ENCODE results near the gene KRT85. TPM values are rescaled to one million over a fixed set of nuclear protein-coding genes. Genes with fewer than 3 reads are reported as not detected.

Gene KRT85
- total and polyA plus RNA-seq, 2 of the 13 experiments (the other 11 are each of a cell fraction or from before 2014, with no cell fraction given), result not detected

DNA sequence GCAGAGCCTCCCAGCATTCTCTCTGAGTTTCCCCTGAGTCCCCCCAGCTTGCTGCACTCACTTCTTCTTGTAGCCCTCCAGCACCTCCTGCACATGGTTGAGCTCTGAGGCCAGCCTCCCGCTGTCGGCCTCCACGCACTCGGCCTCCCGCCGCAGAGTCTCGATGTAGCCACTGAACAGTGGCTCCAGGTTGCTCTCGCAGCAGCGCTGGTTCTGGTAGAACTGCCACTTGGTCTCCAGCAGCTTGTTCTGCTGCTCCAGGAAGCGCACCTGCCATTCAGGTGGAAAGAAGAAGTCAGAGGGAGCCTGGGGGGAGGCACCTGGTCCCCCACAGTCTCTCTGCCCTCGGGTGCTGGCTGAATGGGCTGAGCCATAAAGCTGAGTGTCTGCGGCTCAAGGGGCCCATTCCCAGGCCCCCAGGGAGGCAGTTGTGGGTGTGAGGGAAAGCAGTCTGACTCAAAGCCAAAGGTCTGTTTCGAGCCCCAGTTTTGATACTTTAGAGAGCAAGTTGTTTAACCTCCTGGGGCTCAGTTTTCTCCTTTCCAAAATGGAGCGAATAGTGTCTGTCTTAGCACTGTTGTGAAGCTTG, 2.3 kb downstream of the KRT85 start:
- TF ChIP-seq ZNF704 (CRISPR knock-in tag; IDR thresholded peaks at IDR 0.05; ENCODE audit: borderline replicate concordance) (no peak), BCL3 (CRISPR knock-in tag; IDR thresholded peaks at IDR 0.05) (no peak), MXI1 (IDR thresholded peaks at IDR 0.05; ENCODE audit: borderline replicate concordance, low read depth, low read length) (no peak), BRCA1 (CRISPR knock-in tag; IDR thresholded peaks at IDR 0.05) (no peak), KLF9 (CRISPR knock-in tag; IDR thresholded peaks at IDR 0.05; ENCODE audit: low read depth) (no peak), PAF1 (CRISPR knock-in tag; IDR thresholded peaks at IDR 0.05) (no peak), SP4 (CRISPR knock-in tag; IDR thresholded peaks at IDR 0.05) (no peak)
- 35% methylated on average over 9 of the region's 14 CpGs for WGBS (ENCODE audit: low lambda C conversion rate)
- no TSS peak for BruUV-seq (replicated peaks)
- H3K79me2 ChIP-seq (ENCODE audit: insufficient read depth, low read length), result no peaks in the 10 kb centered on the region
- DNase-seq (ENCODE audit: low spot score), result no peak
- H4K20me1 ChIP-seq (ENCODE audit: insufficient read depth, low read length), result no peaks in the 10 kb centered on the region
- H3K36me3 ChIP-seq (replicated peaks in 1 of 2; ENCODE audit: control insufficient read depth in 1 of 2, insufficient read depth in 2 of 2, low read length in 2 of 2), result no peaks in the 10 kb centered on the region
- peaks cover 6 to 48% of the 10 kb centered on the region in 2 experiments; a peak in 4 of 5 replicates for H3K27me3 ChIP-seq (ENCODE audit: control insufficient read depth in 1 of 2, insufficient read depth in 2 of 2, low read length in 2 of 2)
- intact Hi-C loops (cut with micrococcal nuclease; ENCODE audit: unreplicated experiment) (no loop called here), in situ Hi-C loops (cut with HindIII; ENCODE audit: extremely low pct_ligation_motif_present, low pct_unique_long_range_greater_than_20kb) (no loop called here)
- H2AFZ ChIP-seq (ENCODE audit: low read length), result no peak overlapping the region
- peaks cover 5% of the 10 kb centered on the region; the same call in 1 of the 2 replicates for H3K4me1 ChIP-seq (ENCODE audit: insufficient read depth, low read length)
- FAIRE-seq, result no peak
- ChIA-PET POLR2A (no interaction called here), CTCF (ENCODE audit: low intra/inter-chr PET ratio, low total read pairs) (no interaction called here)
- H3K27ac ChIP-seq (ENCODE audit: extremely low read length, insufficient read depth, low read length), result no peak overlapping the region
- H3K4me3 ChIP-seq (replicated peaks in 1 of 3; ENCODE audit: insufficient read depth in 1 of 3, low read depth in 2 of 3, low read length in 3 of 3), result no peak overlapping the region
- no peak overlapping the region for H3K9ac ChIP-seq (ENCODE audit: insufficient read depth, low read depth, low read length)
- no peak for ATAC-seq
- no peaks in the 10 kb centered on the region for H3K9me3 ChIP-seq (ENCODE audit: low read length)
- no peak overlapping the region for H3K4me2 ChIP-seq (ENCODE audit: low read depth, low read length)
